Measurements from ENCODE around the gene FUT1. TPM values are rescaled to one million over a fixed set of nuclear protein-coding genes. Genes with fewer than 3 reads are reported as not detected.
A peak's percentile ranks its signal among the peaks of the same experiment; 100 is the strongest.

FUT1 gene
- total RNA-seq, 1 donor from 2014 or later, result 4.3 TPM

- Mint-ChIP-seq H3K9me3 (no peaks in the 10 kb centered on the region), H3K36me3 (no peaks in the 10 kb centered on the region), H3K27ac (no peak within 1 kb of the TSS), H3K4me3 (peak within 1 kb of the TSS; percentile 33), H3K4me1 (peaks cover 14% of the 10 kb centered on the region), H3K27me3 (ENCODE audit: low read depth) (peaks cover 17% of the 10 kb centered on the region)
- no peak for TF ChIP-seq CTCF (IDR thresholded peaks at IDR 0.05; ENCODE audit: unreplicated experiment)
- no peak for DNase-seq (ENCODE audit: low spot score in 2 of 2, unreplicated experiment in 2 of 2)
Observed at GRCh38 chr19:48740164-48740972, 12.1 kb downstream of the FUT1 start, which contains the start of gene RASIP1. Gene RASIP1, minus strand, starts transcription at chr19:48740610. Its CDS starts 328 bp downstream, at chr19:48740282.

- Mint-ChIP-seq H3K27ac (no peak overlapping the region), H3K36me3 (no peaks in the 10 kb centered on the region), H3K4me1 (peaks cover 18% of the 10 kb centered on the region), H3K27me3 (ENCODE audit: low read depth) (peaks cover 17% of the 10 kb centered on the region), H3K4me3 (peak overlapping the region; percentile 33), H3K9me3 (no peaks in the 10 kb centered on the region)
- no peak for TF ChIP-seq CTCF (IDR thresholded peaks at IDR 0.05; ENCODE audit: unreplicated experiment)
- DNase-seq (ENCODE audit: low spot score in 2 of 2, unreplicated experiment in 2 of 2), result no peak
Observed at GRCh38 chr19:48739404-48740163, 12.9 kb downstream of the FUT1 start.

GRCh38 chr19:48738557-48739403 is 13.7 kb downstream of the FUT1 start:
- peak overlapping the region; percentile 94 for H3K27ac Mint-ChIP-seq
- H3K27me3 Mint-ChIP-seq (ENCODE audit: low read depth), result peaks cover 17% of the 10 kb centered on the region
- peaks cover 18% of the 10 kb centered on the region for H3K4me1 Mint-ChIP-seq

GRCh38 chr19:48737360-48737998 is 15.0 kb downstream of the FUT1 start:
- peak overlapping the region; percentile 10 for H3K4me3 Mint-ChIP-seq
- DNase-seq (ENCODE audit: low spot score in 2 of 2, unreplicated experiment in 2 of 2), result no peak
- TF ChIP-seq CTCF (IDR thresholded peaks at IDR 0.05; ENCODE audit: unreplicated experiment), result no peak
- H3K4me1 Mint-ChIP-seq, result peaks cover 18% of the 10 kb centered on the region
- no peaks in the 10 kb centered on the region for H3K9me3 Mint-ChIP-seq
- H3K27ac Mint-ChIP-seq, result no peak overlapping the region
- peaks cover 2% of the 10 kb centered on the region for H3K36me3 Mint-ChIP-seq
- H3K27me3 Mint-ChIP-seq (ENCODE audit: low read depth), result peaks cover 17% of the 10 kb centered on the region

More at GRCh38 chr19:48738557-48739403, 13.7 kb downstream of the FUT1 start:
- DNase-seq (ENCODE audit: low spot score in 2 of 2, unreplicated experiment in 2 of 2), result peak; percentile 94 to 97
- no peak for TF ChIP-seq CTCF (IDR thresholded peaks at IDR 0.05; ENCODE audit: unreplicated experiment)
- Mint-ChIP-seq H3K36me3 (no peaks in the 10 kb centered on the region), H3K4me3 (peak overlapping the region; percentile 64), H3K9me3 (no peaks in the 10 kb centered on the region)
